DOHH2 (cell line): ENCODE data around the gene UBL4A.
"Not testable (repeated sequence)": the region's sequence is repeated elsewhere in the genome, so short reads cannot be mapped to it uniquely, and the experiment has no call there.

Source experiments
- CTCF ChIP-seq: fragments of 200-600 bp; sonication (generic); IDR thresholded peaks from one replicate; pipeline ENCODE4 v1.5.1; 2014; ENCODE audit warnings: antibody characterized with exemption, mild to moderate bottlenecking, low read depth, low read length; ENCODE audit not compliant: poor library complexity, severe bottlenecking
- EZH2phosphoT487 ChIP-seq: fragments of 200-600 bp; sonication (generic); IDR thresholded peaks from 2 replicates; pipeline ENCODE4 v1.6.1; 2017; ENCODE audit warnings: borderline replicate concordance, mild to moderate bottlenecking, antibody characterized with exemption, low read length, moderate library complexity, mixed read lengths

GRCh38 chrX:154501423-154501822, 15.0 kb upstream of the UBL4A start:
- TF ChIP-seq CTCF, EZH2phosphoT487: not testable (repeated sequence)
